GM12891 (cell line): ENCODE results near the gene KNDC1.

Source experiments
- DNase-seq: peaks from one replicate; pipeline ENCODE4 v3.0.0; 2011; ENCODE audit warnings: low spot score; ENCODE audit not compliant: insufficient read length
- FAIRE-seq: peaks from 2 replicates; lab custom pipeline; 2011; peaks lifted over from hg19 to GRCh38; lab: Jason Lieb, UNC
- PAX5 ChIP-seq: IDR thresholded peaks from 2 replicates; pipeline ENCODE4 v1.6.1; 2011; ENCODE audit warnings: low read length, moderate library complexity, mild to moderate bottlenecking; ENCODE audit not compliant: insufficient read depth, severe bottlenecking
- POLR2A ChIP-seq: IDR thresholded peaks from 2 replicates; pipeline ENCODE4 v1.6.1; 2011; ENCODE audit warnings: low read depth, low read length, control low read depth
- POLR2AphosphoS5 ChIP-seq: IDR thresholded peaks from 2 replicates; pipeline ENCODE4 v1.6.1; 2011; ENCODE audit warnings: low read depth, low read length, control low read depth
- POU2F2 ChIP-seq: IDR thresholded peaks from 2 replicates; pipeline ENCODE4 v1.6.1; 2011; ENCODE audit warnings: low read depth, mild to moderate bottlenecking, control low read depth, low read length, moderate library complexity
- SPI1 ChIP-seq: IDR thresholded peaks from 2 replicates; pipeline ENCODE4 v1.6.1; 2011; ENCODE audit warnings: low read depth, low read length, control low read depth
- TAF1 ChIP-seq: IDR thresholded peaks from 2 replicates; pipeline ENCODE4 v1.6.1; 2011; ENCODE audit warnings: low read depth, low read length, control low read depth

Gene KNDC1

DNA sequence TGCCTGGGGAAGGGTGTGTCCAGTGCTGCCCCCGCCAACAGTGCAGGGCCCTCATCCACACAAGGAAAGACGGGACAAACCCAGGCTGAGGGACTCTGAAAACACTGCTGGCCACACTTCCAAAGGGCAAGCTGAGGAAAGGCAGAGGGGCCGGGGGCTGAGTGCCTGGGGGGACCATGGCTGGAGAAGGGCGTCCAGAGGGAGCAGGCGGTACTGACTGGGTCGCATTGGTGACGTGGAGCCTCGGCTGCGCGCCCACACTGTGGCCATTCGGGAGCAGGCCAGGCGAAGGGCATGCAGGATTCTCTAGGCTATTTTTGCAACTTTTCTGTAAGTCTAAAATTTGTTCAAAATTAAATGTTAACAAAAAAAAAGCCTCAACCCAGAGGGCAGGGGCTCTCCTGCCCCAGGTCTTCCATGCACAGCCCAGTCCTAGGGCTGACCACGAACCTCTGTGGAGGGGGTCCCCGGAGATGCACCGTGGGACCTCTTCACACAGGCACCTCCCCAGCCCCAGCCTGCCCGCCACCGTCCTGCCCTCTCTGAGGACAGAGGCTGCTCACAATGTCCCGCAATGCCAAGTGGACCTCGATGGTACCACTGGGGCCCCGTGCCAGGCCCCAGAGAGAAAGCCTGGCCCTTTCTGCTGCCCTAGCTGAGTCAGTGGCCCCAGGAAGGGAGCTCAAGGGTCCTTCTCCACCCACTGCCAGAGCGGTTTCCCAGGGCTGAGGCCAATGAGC, 106.2 kb downstream of the KNDC1 start:
- no peak for FAIRE-seq
- TF ChIP-seq POU2F2, result no peak
- TF ChIP-seq POLR2AphosphoS5, result no peak
- TF ChIP-seq SPI1, result no peak
- no peak for TF ChIP-seq PAX5
- no peak for TF ChIP-seq POLR2A
- TF ChIP-seq TAF1, result no peak
- DNase-seq, result no peak

DNA sequence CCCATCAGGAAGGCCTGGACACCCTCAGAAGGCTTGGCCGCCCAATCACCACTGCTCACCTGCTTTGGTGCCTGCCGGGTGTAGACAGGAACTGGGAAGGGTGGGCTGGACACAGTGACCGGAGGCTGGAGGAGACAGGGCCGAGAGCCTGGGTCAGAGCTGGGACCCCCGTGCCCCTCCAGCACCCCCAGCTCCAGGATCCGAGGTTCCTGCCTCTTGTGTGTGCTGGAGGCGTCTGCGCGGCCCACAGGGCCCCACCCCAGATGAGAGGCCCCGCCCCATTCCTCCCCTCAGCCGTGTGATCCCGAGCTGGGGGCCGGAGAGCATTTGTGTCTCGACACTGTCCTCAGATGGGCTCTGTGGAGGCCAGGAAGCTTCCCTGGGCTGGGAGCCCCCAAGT, 107.3 kb downstream of the KNDC1 start:
- DNase-seq (no peak), FAIRE-seq (no peak)
- TF ChIP-seq POLR2AphosphoS5 (no peak), POU2F2 (no peak), SPI1 (no peak), POLR2A (no peak), TAF1 (no peak), PAX5 (no peak)

DNA sequence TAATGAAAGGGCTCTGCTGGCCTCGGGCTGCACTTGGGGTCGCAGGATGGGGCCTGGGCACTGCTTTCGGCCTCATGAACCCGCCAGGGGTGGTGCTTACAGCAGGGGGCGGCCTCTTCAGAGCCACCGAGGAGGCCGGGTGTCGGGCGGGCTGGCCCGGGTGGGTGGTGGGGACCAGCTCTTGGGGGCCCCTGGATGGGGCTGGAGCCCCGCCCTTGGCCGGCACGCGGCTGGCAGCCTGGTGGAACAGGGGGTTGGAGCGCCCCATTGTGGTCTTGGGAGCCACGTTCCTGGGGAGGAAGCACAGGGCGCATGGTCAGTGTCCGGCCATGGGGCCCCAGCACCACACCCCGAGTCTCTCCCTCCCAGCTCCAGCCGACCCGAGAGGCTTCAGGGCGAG, 107.8 kb downstream of the KNDC1 start:
- DNase-seq, result no peak
- FAIRE-seq, result no peak
- TF ChIP-seq SPI1, result no peak
- no peak for TF ChIP-seq POU2F2
- TF ChIP-seq POLR2AphosphoS5, result no peak
- TF ChIP-seq TAF1, result no peak
- no peak for TF ChIP-seq POLR2A
- no peak for TF ChIP-seq PAX5

DNA sequence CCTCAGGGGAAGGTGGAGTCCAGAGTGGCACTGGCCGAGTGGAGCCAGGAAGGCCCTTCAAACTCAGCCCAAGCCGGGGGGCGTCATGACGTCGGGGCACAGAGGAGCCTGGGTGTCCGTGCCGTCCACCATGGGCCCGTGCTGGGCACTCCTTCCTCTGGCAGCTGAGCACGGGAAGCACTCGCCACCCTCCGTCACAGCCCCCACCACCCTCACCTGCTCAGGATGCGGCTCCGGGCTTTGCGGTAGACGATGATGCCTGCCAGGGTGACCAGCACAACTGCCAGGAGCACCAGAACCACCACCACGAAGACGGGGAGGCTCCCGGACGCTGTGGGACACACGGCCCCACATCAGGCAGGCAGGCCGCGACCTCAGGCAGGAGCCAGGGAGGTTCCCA, 108.5 kb downstream of the KNDC1 start:
- FAIRE-seq (no peak), DNase-seq (no peak)
- TF ChIP-seq POU2F2 (no peak), POLR2A (no peak), SPI1 (no peak), TAF1 (no peak), PAX5 (no peak), POLR2AphosphoS5 (no peak)

DNA sequence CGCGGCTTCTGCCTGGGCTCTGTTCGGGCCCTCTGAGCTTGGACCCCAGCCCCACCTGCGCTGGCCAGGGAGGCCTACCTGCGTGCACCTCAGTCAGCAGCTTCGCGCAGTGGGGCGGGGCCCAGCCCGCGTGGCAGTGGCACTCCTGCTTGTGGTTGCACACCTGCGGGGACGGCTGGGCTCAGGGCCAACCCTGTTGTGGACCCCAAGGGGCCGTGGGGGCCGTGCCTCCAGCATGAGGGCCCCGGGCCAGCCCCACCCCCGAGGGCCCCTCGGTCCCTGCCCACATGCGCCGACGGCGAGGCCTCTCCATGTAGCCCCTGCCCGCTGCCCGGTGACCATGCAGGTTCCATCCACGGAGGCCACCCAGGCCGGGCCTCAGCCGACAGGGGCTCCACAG, 109.3 kb downstream of the KNDC1 start:
- DNase-seq, result no peak
- FAIRE-seq, result no peak
- TF ChIP-seq POU2F2 (no peak), TAF1 (no peak)

DNA sequence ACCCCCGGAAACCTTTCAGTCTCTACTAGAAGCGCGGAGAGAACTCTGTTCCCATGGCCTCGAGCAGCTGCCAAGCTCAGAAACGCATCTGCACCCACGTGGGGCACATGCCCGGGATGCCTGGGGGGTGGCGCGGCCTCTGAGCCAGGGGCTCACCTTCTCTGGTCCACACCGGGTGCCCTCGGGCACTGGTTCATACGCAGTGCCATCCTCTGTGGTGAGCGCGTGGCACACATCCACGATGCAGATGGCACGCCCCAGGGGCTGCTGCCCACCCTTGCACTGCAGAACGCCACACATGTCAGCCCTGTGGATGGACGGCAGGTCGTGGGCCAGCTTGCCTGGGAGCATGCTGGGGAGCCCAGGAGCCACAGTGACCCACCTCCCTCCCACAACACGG, 110.2 kb downstream of the KNDC1 start:
- no peak for DNase-seq
- TF ChIP-seq POLR2A (no peak), PAX5 (no peak), POLR2AphosphoS5 (no peak)
- no peak for FAIRE-seq

DNA sequence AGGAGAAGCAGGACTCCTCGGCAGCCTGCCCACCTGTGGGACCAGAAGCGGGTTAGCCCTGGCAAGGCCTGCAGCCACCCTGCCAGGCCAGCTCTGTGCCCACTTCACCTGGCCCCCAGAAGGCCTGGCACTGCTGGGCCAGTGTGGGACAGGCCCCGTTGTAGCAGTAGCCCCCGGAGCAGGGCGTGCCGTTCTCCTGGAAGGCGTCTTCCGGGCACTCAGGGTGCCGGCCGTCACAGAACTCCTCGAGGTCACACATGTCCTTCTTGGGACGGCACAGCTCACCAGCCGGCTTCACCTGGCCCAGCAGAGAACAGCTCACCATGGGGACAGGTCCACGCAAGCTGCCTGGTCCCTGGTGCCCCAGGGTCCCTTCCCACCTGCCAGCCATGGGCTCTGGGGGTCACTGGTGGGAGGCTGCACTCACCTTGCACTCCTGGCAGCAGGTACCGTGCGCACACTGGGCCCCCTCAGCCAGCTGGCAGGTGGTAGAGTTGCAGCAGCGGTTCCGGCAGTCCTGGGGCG, 110.8 kb downstream of the KNDC1 start:
- no peak for TF ChIP-seq POLR2AphosphoS5
- FAIRE-seq (no peak), DNase-seq (no peak)

DNA sequence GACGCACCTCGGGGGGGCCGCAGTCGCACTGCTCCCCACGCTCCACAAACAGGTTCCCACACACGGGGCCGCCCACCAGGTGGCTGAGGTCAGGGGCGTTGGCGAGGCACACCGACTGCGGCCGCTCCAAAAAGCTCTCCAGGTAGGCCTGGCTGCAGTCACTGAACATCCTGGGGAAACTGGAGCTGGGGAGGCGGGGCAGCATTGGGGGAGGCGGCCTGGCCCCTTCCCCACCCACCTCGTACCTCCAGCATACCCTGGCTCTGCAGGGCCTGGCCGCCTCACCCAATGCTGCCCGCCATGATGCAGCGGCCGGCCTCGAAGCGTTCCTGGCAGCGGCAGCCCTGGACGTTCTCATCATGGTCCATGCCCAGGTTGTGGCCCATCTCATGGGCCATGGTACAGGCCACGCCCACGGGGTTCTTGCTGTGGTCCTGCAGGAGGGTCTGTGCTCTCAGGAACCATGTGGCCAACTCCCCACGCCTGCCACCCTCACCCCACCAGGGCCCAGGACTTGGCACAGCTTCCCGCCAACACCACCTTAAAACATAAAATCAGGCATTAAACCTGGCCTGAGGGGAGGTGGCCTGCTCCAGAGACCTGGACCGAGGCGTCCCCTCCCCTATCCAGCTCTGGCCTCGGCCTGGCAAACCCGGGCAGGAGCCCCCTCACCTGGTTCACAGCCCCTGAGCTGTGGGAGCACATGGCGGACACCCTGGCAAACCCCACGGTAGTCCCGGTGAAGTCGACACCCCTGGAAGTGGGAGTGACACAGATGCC, 111.7 kb downstream of the KNDC1 start:
- FAIRE-seq, result no peak
- DNase-seq, result no peak
- no peak for TF ChIP-seq PAX5
- no peak for TF ChIP-seq TAF1
- TF ChIP-seq SPI1, result no peak
- no peak for TF ChIP-seq POLR2A
- no peak for TF ChIP-seq POLR2AphosphoS5
- TF ChIP-seq POU2F2, result no peak

DNA sequence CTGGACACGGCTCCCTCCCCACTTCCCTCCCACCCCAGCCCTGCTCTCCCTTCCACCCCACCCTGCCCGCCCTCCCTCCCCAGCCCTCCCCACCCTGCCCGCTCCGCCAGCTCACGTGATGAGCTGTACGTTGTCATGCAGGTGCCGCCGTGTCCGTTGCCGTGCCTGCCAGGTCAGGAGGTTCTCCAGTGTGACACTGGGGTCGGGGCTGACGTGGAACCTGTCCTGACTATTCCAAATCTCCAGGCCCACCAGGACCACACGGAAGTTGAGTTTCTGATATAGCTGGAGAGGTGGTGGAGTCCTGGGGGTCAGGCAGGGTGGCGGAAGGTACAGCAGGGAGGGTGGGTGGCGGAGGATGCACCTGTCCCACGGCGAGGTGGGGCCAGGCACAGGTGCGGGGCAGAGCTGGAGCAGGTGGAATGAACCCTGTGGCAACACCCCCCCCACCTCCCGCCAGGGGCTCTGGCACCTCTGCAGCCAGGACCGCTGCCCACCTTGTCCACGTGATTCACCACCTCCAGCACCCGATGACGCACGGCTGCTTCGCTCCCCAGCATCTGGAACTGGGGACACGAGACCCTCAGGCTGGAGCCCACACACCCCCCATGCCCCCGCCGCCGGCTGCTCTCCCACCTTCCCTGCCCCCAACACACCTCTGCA, 112.4 kb downstream of the KNDC1 start:
- DNase-seq, result no peak
- TF ChIP-seq POU2F2 (no peak), POLR2AphosphoS5 (no peak), POLR2A (no peak), SPI1 (no peak), TAF1 (no peak), PAX5 (no peak)
- no peak for FAIRE-seq

DNA sequence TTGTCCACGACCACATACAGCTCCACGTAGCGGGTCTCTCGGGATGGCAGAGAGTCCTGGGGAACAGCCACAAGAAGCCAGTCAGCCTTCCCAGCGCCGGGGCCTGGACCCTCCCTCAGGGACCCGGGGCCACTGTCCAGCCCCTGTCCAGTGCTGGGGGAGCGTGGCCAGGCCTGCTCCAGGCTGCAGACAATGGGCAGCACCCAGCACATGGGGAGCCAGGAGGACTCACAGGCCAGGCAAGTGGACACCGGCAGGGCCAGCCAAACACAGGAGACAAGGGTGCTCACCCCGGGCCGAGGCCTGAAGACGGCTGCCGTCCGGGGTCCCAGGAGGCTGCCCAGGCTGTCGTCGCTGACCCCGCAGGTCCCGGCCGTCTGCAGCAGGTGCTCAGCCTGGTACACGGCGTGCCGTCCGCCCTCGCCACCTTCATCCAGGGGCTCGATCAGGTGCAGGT, 113.0 kb downstream of the KNDC1 start:
- TF ChIP-seq PAX5, result no peak
- TF ChIP-seq SPI1, result no peak
- no peak for TF ChIP-seq POLR2A
- no peak for TF ChIP-seq POLR2AphosphoS5
- no peak for TF ChIP-seq TAF1
- no peak for TF ChIP-seq POU2F2

More for the DNA sequence above, 113.0 kb downstream of the KNDC1 start:
- DNase-seq (no peak), FAIRE-seq (no peak)
